Natural killer cell (primary cell): Measurements from ENCODE around the gene KCNJ6. TPM values are rescaled to one million over a fixed set of nuclear protein-coding genes. Genes with fewer than 3 reads are reported as not detected.

Experiments
- ATAC-seq, 3 donors: fragments of 150-1000 bp in 2 of 3; fragments of 200-7000 bp in 1 of 3; cut with Tn5 transposase; 1 replicate in 1 of 3; 2 replicates in 2 of 3; pipeline ENCODE4 v1.10.0; 2021; ENCODE audit warnings: mild to moderate bottlenecking in 2 of 3, moderate library complexity in 2 of 3
- DNase-seq, 2 donors: peaks; one replicate each; pipeline versions ENCODE4 v3.0.0 to v3.0.0-alpha.2; 2013 to 2021; ENCODE audit warnings: mixed read lengths in 1 of 2
- H3K27ac ChIP-seq: one replicate; pipeline ENCODE4 v1.5.1; 2013; ENCODE audit warnings: mild to moderate bottlenecking, low read length
- H3K27me3 ChIP-seq: one replicate; pipeline ENCODE4 v1.6.1; 2013; ENCODE audit warnings: low read length; ENCODE audit not compliant: control insufficient read depth, insufficient read depth
- H3K36me3 ChIP-seq: one replicate; pipeline ENCODE4 v1.6.1; 2013; ENCODE audit warnings: low read length; ENCODE audit not compliant: control insufficient read depth, insufficient read depth
- H3K4me1 ChIP-seq: one replicate; pipeline ENCODE4 v1.6.1; 2013; ENCODE audit warnings: low read length; ENCODE audit not compliant: control insufficient read depth, insufficient read depth
- H3K4me3 ChIP-seq: one replicate; pipeline ENCODE4 v1.5.1; 2013; ENCODE audit warnings: low read length
- H3K9me3 ChIP-seq: one replicate; pipeline ENCODE4 v1.6.1; 2013; ENCODE audit warnings: low read length; ENCODE audit not compliant: control insufficient read depth, insufficient read depth
- H3K27ac Mint-ChIP-seq, 2 donors: one replicate each; pipeline ENCODE4 v1.8.0; 2022; ENCODE audit warnings: mild to moderate bottlenecking in 2 of 2, mixed read lengths in 2 of 2, moderate library complexity in 1 of 2
- H3K27me3 Mint-ChIP-seq, 2 donors: one replicate each; pipeline ENCODE4 v1.8.0; 2022; ENCODE audit warnings: low read depth in 2 of 2, mixed read lengths in 2 of 2
- H3K36me3 Mint-ChIP-seq: one replicate; pipeline ENCODE4 v1.8.0; 2022; ENCODE audit warnings: mixed read lengths
- H3K4me1 Mint-ChIP-seq, 2 donors: one replicate each; pipeline ENCODE4 v1.8.0; 2022; ENCODE audit warnings: mixed read lengths in 2 of 2
- H3K4me3 Mint-ChIP-seq: one replicate; pipeline ENCODE4 v1.8.0; 2022; ENCODE audit warnings: mild to moderate bottlenecking, moderate library complexity, mixed read lengths
- H3K9me3 Mint-ChIP-seq, 2 donors: one replicate each; pipeline ENCODE4 v1.8.0; 2022; ENCODE audit warnings: mixed read lengths in 2 of 2
- WGBS: methylation state at CpG from one replicate; pipeline ENCODE4 v1.1.7; 2013; ENCODE audit warnings: missing lambda C conversion rate; ENCODE audit not compliant: insufficient coverage; 5-methylcytosine and 5-hydroxymethylcytosine counted together
- intact Hi-C: fragments of 100-400 bp; cut with micrococcal nuclease; formaldehyde crosslinking; loops from one replicate; pipeline ENCODE4 v1.14.2; 2022
- total RNA-seq, 4 donors: library from RNA; stranded (reverse); fragments of 120-200 nt in 1 of 4; gene quantifications; one replicate each; pipeline versions ENCODE4 v1.2.3 to v1.2.4, GENCODE V29; 2013 to 2022
- TF ChIP-seq, protein P1 (sequence below): fragments of 200-600 bp; IDR thresholded peaks from one replicate; pipeline ENCODE4 v1.8.0; 2022; ENCODE audit warnings: antibody characterized with exemption

The KCNJ6 gene
- total RNA-seq, 3 donors from 2014 or later (not counting 1 experiment from before 2014, with no cell fraction given): not detected

DNA sequence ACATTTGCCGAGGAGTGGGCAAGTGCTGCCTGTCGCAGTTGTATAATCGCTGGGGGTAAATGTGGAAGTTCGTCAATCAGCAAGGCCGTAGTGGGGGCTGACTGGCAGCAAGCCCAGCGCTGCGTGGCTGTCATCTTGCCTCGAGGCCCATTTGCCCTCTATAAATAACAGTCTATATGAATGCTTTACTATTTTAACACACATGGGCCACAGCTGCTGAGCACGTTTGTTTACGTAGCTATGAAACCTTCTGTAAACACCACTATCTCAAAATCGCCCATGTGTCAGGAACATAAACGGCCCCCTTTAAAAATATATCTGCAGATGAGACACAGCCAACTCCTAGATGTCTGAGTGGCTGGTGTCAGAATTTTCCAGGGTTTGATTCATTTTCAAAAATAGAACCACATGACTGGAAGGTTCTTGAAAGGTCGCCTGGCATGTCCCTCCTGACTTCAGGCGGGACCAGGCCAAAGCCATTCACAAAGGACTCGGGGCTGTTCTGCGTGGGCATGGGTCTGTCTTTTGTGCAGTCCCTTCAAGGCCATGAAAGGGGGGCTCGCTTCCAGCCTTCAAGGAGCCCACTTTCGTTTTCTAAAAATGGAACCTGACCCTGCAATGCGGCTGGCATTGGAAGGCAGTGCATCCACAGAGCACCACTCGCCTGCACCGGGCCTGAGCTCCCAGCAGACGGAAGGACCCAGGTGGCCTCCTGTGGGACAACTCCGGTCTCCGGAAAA, 205.5 kb downstream of the KCNJ6 start:
- Mint-ChIP-seq H3K4me3 (no peak overlapping the region), H3K27ac (no peak overlapping the region), H3K27me3 (peaks cover 16 to 35% of the 10 kb centered on the region in 2 donors), H3K4me1 (no peaks in the 10 kb centered on the region), H3K9me3 (no peaks in the 10 kb centered on the region), H3K36me3 (no peaks in the 10 kb centered on the region)
- TF ChIP-seq, protein P1, sequence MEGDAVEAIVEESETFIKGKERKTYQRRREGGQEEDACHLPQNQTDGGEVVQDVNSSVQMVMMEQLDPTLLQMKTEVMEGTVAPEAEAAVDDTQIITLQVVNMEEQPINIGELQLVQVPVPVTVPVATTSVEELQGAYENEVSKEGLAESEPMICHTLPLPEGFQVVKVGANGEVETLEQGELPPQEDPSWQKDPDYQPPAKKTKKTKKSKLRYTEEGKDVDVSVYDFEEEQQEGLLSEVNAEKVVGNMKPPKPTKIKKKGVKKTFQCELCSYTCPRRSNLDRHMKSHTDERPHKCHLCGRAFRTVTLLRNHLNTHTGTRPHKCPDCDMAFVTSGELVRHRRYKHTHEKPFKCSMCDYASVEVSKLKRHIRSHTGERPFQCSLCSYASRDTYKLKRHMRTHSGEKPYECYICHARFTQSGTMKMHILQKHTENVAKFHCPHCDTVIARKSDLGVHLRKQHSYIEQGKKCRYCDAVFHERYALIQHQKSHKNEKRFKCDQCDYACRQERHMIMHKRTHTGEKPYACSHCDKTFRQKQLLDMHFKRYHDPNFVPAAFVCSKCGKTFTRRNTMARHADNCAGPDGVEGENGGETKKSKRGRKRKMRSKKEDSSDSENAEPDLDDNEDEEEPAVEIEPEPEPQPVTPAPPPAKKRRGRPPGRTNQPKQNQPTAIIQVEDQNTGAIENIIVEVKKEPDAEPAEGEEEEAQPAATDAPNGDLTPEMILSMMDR: no peak
- no peaks in the 10 kb centered on the region for H3K27me3 ChIP-seq
- no peak for ATAC-seq
- H3K27ac ChIP-seq: no peak overlapping the region
- H3K4me3 ChIP-seq: no peak overlapping the region
- intact Hi-C loops: no loop called here
- 72% methylated on average over 24 of the region's 24 CpGs for WGBS
- no peaks in the 10 kb centered on the region for H3K9me3 ChIP-seq
- DNase-seq: no peak
- H3K36me3 ChIP-seq: no peaks in the 10 kb centered on the region
- no peaks in the 10 kb centered on the region for H3K4me1 ChIP-seq

DNA sequence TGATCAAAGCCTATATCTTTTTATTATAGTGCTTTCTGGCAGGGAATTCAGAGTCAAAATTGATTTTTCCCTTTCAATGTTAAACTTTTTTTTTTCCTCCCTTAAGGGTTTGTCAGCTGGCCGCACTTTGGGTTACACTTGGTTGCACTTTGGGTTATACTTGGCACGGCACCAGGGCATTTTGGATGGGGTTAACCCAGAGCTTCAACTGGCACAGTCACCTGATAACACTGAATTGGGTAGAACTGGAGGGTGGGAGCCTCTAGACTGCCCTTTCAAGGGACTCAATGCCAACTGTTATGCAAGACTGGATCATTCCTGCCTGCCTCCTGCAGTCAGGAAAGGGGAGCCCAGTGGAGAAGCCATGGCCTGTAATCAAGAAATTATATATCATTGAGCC, 211.5 kb downstream of the KCNJ6 start:
- Histone ChIP-seq H3K27ac (no peak overlapping the region), H3K4me3 (no peak overlapping the region), H3K4me1 (no peaks in the 10 kb centered on the region), H3K36me3 (no peaks in the 10 kb centered on the region), H3K9me3 (no peaks in the 10 kb centered on the region), H3K27me3 (no peaks in the 10 kb centered on the region)
- H3K27me3 Mint-ChIP-seq: peaks cover 18 to 27% of the 10 kb centered on the region in 2 donors
- ATAC-seq: no peak
- TF ChIP-seq, protein P1: no peak
- no peaks in the 10 kb centered on the region for H3K4me1 Mint-ChIP-seq
- no peak overlapping the region for H3K27ac Mint-ChIP-seq
- no peak for DNase-seq
- WGBS: 80% methylated on average over 2 of the region's 2 CpGs
- intact Hi-C loops: no loop called here
- H3K36me3 Mint-ChIP-seq: no peaks in the 10 kb centered on the region
- H3K4me3 Mint-ChIP-seq: no peak overlapping the region
- H3K9me3 Mint-ChIP-seq: no peaks in the 10 kb centered on the region

DNA sequence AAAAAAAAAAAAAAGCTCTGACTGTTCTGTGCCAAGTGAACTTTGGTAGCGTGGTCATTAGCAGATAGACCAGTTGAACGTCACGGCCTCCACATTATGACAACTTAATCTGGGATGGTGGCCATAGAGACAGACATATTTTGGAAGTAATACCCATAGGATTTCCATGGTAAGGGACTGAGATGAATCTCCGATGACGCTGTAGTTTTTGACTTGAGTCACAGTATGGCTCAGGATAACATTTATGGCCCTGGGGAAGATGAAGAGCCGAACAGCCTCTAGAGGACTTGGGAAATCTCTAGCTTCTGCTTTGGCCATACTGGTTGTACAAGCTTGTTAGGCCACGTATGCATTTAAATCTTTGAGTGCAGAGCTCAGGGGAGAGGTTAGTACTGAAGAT, 214.0 kb downstream of the KCNJ6 start:
- DNase-seq (no peak), ATAC-seq (no peak)
- H3K27me3 Mint-ChIP-seq: peaks cover 9 to 10% of the 10 kb centered on the region in 2 donors
- H3K36me3 Mint-ChIP-seq: no peaks in the 10 kb centered on the region
- WGBS: 89% methylated on average over 7 of the region's 7 CpGs
- H3K27me3 ChIP-seq: no peaks in the 10 kb centered on the region
- no peak overlapping the region for H3K27ac Mint-ChIP-seq
- no peaks in the 10 kb centered on the region for H3K4me1 Mint-ChIP-seq
- H3K27ac ChIP-seq: no peak overlapping the region
- H3K9me3 ChIP-seq: no peaks in the 10 kb centered on the region
- TF ChIP-seq, protein P1: no peak
- H3K4me1 ChIP-seq: no peaks in the 10 kb centered on the region
- no peak overlapping the region for H3K4me3 ChIP-seq
- intact Hi-C loops: no loop called here
- H3K9me3 Mint-ChIP-seq: no peaks in the 10 kb centered on the region
- no peaks in the 10 kb centered on the region for H3K36me3 ChIP-seq
- no peak overlapping the region for H3K4me3 Mint-ChIP-seq
